IgD-negative memory B cell (primary cell): ENCODE measurements around the gene NFYC. TPM values are rescaled to one million over a fixed set of nuclear protein-coding genes. Genes with fewer than 3 reads are reported as not detected.

Experiments used
- H3K27ac Mint-ChIP-seq, 3 donors: one replicate each; pipeline ENCODE4 v1.8.0; 2020 to 2022; ENCODE audit warnings: mild to moderate bottlenecking in 3 of 3, mixed read lengths in 3 of 3, moderate library complexity in 1 of 3
- H3K27me3 Mint-ChIP-seq: one replicate; pipeline ENCODE4 v1.8.0; 2021; ENCODE audit warnings: mixed read lengths
- H3K36me3 Mint-ChIP-seq: one replicate; pipeline ENCODE4 v1.8.0; 2020; ENCODE audit warnings: mild to moderate bottlenecking, mixed read lengths
- H3K4me1 Mint-ChIP-seq, 3 donors: one replicate each; pipeline ENCODE4 v1.8.0; 2020 to 2022; ENCODE audit warnings: mixed read lengths in 3 of 3, mild to moderate bottlenecking in 1 of 3
- H3K4me3 Mint-ChIP-seq, 4 donors: one replicate each; pipeline ENCODE4 v1.8.0; 2020 to 2022; ENCODE audit warnings: mild to moderate bottlenecking in 4 of 4, mixed read lengths in 4 of 4, moderate library complexity in 3 of 4
- H3K9me3 Mint-ChIP-seq, 3 donors: one replicate each; pipeline ENCODE4 v1.8.0; 2020 to 2021; ENCODE audit warnings: mixed read lengths in 3 of 3, mild to moderate bottlenecking in 1 of 3
- polyA plus RNA-seq: library from polyadenylated mRNA; unstranded; fragments of 300-500 nt; fragmentation: Illumina TruSeq; gene quantifications from one replicate; pipeline ENCODE4 v1.2.3, GENCODE V29; 2021

The NFYC gene
- polyA plus RNA-seq, 1 donor from 2014 or later = 74.3 TPM

- Mint-ChIP-seq H3K27me3 (no peaks in the 10 kb centered on the region), H3K27ac (peak overlapping the region; percentile 41 to 81 (median 79)), H3K4me3 (peak overlapping the region in 1 of 4 donors; percentile 68), H3K4me1 (peaks cover 24 to 31% (median 27%) of the 10 kb centered on the region in 3 donors), H3K36me3 (peaks cover 11% of the 10 kb centered on the region), H3K9me3 (no peaks in the 10 kb centered on the region)
Measured at GRCh38 chr1:40763742-40764532, 72.4 kb downstream of the NFYC start.

- Mint-ChIP-seq H3K27ac (peak overlapping the region in 1 of 3 donors; percentile 6), H3K4me3 (no peak overlapping the region), H3K9me3 (no peaks in the 10 kb centered on the region), H3K36me3 (peaks cover 9% of the 10 kb centered on the region), H3K27me3 (no peaks in the 10 kb centered on the region), H3K4me1 (peaks cover 24 to 28% (median 27%) of the 10 kb centered on the region in 3 donors)
Measured at GRCh38 chr1:40764981-40765380, 73.5 kb downstream of the NFYC start.

- Mint-ChIP-seq H3K9me3 (no peaks in the 10 kb centered on the region), H3K27me3 (no peaks in the 10 kb centered on the region), H3K4me1 (peaks cover 24 to 27% (median 27%) of the 10 kb centered on the region in 3 donors)
Measured at GRCh38 chr1:40766017-40766416, 74.5 kb downstream of the NFYC start.

GRCh38 chr1:40766560-40766959 is 75.1 kb downstream of the NFYC start:
- Mint-ChIP-seq H3K27ac (no peak overlapping the region), H3K36me3 (peaks cover 9% of the 10 kb centered on the region), H3K27me3 (no peaks in the 10 kb centered on the region), H3K4me1 (peaks cover 22 to 24% (median 23%) of the 10 kb centered on the region in 3 donors), H3K9me3 (no peaks in the 10 kb centered on the region), H3K4me3 (no peak overlapping the region)

More at GRCh38 chr1:40766017-40766416, 74.5 kb downstream of the NFYC start:
- H3K4me3 Mint-ChIP-seq = no peak overlapping the region
- peaks cover 9% of the 10 kb centered on the region for H3K36me3 Mint-ChIP-seq
- no peak overlapping the region for H3K27ac Mint-ChIP-seq

GRCh38 chr1:40768146-40768990 is 76.9 kb downstream of the NFYC start:
- Mint-ChIP-seq H3K4me1 (peaks cover 10 to 15% (median 10%) of the 10 kb centered on the region in 3 donors), H3K27me3 (no peaks in the 10 kb centered on the region), H3K4me3 (no peak overlapping the region), H3K36me3 (peaks cover 9% of the 10 kb centered on the region), H3K9me3 (no peaks in the 10 kb centered on the region), H3K27ac (peak overlapping the region in 1 of 3 donors; percentile 33)

- Mint-ChIP-seq H3K27me3 (no peaks in the 10 kb centered on the region), H3K27ac (peak overlapping the region in 1 of 3 donors; percentile 5), H3K9me3 (no peaks in the 10 kb centered on the region), H3K36me3 (peaks cover 7% of the 10 kb centered on the region), H3K4me3 (no peak overlapping the region), H3K4me1 (peaks cover 0 to 4% (median 3%) of the 10 kb centered on the region in 3 donors)
Measured at GRCh38 chr1:40769815-40770214, 78.3 kb downstream of the NFYC start.

- Mint-ChIP-seq H3K4me3 (no peak overlapping the region), H3K36me3 (peaks cover 9% of the 10 kb centered on the region), H3K4me1 (peaks cover 0 to 3% (median 0%) of the 10 kb centered on the region in 3 donors), H3K9me3 (no peaks in the 10 kb centered on the region), H3K27me3 (no peaks in the 10 kb centered on the region), H3K27ac (peak overlapping the region in 1 of 3 donors; percentile 59)
Measured at GRCh38 chr1:40770296-40771070, 79.0 kb downstream of the NFYC start.

GRCh38 chr1:40772146-40772955 is 80.8 kb downstream of the NFYC start:
- H3K27ac Mint-ChIP-seq = no peak overlapping the region
- H3K27me3 Mint-ChIP-seq = no peaks in the 10 kb centered on the region
- H3K9me3 Mint-ChIP-seq = peaks cover 2 to 6% (median 3%) of the 10 kb centered on the region in 3 donors
- H3K4me1 Mint-ChIP-seq = peaks cover 0 to 3% (median 0%) of the 10 kb centered on the region in 3 donors
- no peak overlapping the region for H3K4me3 Mint-ChIP-seq
- H3K36me3 Mint-ChIP-seq = peaks cover 9% of the 10 kb centered on the region

- Mint-ChIP-seq H3K4me3 (peak overlapping the region in 1 of 4 donors; percentile 72), H3K36me3 (peaks cover 10% of the 10 kb centered on the region), H3K4me1 (peaks cover 0 to 3% (median 0%) of the 10 kb centered on the region in 3 donors), H3K27ac (peak overlapping the region in 1 of 3 donors; percentile 17), H3K9me3 (peaks cover 2 to 8% (median 3%) of the 10 kb centered on the region in 3 donors), H3K27me3 (no peaks in the 10 kb centered on the region)
Measured at GRCh38 chr1:40773748-40774265, 82.3 kb downstream of the NFYC start.

- Mint-ChIP-seq H3K4me1 (peaks cover 0 to 3% (median 0%) of the 10 kb centered on the region in 3 donors), H3K36me3 (peaks cover 10% of the 10 kb centered on the region), H3K4me3 (no peak overlapping the region), H3K27ac (peak overlapping the region in 2 of 3 donors; percentile 17 to 47), H3K27me3 (no peaks in the 10 kb centered on the region), H3K9me3 (peaks cover 2 to 8% (median 3%) of the 10 kb centered on the region in 3 donors)
Measured at GRCh38 chr1:40774266-40774998, 82.9 kb downstream of the NFYC start.

GRCh38 chr1:40776236-40777072 is 85.0 kb downstream of the NFYC start:
- peak overlapping the region in 2 of 3 donors; percentile 21 to 64 for H3K27ac Mint-ChIP-seq
- H3K4me1 Mint-ChIP-seq = peaks cover 0 to 5% (median 0%) of the 10 kb centered on the region in 3 donors
- peaks cover 10% of the 10 kb centered on the region for H3K36me3 Mint-ChIP-seq
- H3K27me3 Mint-ChIP-seq = no peaks in the 10 kb centered on the region
- H3K9me3 Mint-ChIP-seq = peaks cover 2 to 8% (median 3%) of the 10 kb centered on the region in 3 donors
- H3K4me3 Mint-ChIP-seq = no peak overlapping the region

- H3K9me3 Mint-ChIP-seq = peaks cover 2 to 8% (median 3%) of the 10 kb centered on the region in 3 donors
- peaks cover 10% of the 10 kb centered on the region for H3K36me3 Mint-ChIP-seq
- H3K4me3 Mint-ChIP-seq = no peak overlapping the region
- no peak overlapping the region for H3K27ac Mint-ChIP-seq
- peaks cover 0 to 5% (median 0%) of the 10 kb centered on the region in 3 donors for H3K4me1 Mint-ChIP-seq
- no peaks in the 10 kb centered on the region for H3K27me3 Mint-ChIP-seq
Measured at GRCh38 chr1:40777224-40777970, 85.9 kb downstream of the NFYC start.
